Iris pigment epithelial cell (primary cell): ENCODE measurements around the gene GSG1L2.

ENCODE experiments used
- DNase-seq: peaks from one replicate; pipeline ENCODE4 v3.0.0-alpha.2; 2011; ENCODE audit warnings: low read depth

Gene GSG1L2

DNA sequence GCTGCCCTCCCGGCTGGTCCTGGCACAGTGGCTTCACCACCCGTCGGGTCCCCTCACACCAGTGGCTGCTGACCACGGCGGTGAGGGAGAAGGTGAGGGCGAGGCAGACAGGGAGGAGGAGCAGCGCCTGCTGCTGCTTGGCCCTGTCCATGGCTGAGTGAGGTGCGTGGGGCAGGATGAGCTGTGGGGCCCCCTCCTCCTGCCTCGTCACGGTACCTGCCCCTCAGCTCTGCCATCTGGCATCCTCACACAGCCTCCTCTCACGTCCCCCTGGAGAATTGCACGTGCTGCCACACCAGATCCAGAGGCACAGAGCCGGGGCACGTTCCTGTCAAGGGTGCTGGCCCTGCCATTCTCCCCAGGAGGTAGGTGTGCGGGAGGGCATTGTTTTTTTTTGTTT is at the start of gene GSG1L2:
Gene GSG1L2 (minus strand): TSS at position 159 of the 400 bp plus-strand sequence. CDS start 8 bp downstream, at position 151.
- no peak for DNase-seq

- DNase-seq: no peak
Measured at GRCh38 chr17:9868552-9868951, 46.7 kb upstream of the GSG1L2 start.

DNA sequence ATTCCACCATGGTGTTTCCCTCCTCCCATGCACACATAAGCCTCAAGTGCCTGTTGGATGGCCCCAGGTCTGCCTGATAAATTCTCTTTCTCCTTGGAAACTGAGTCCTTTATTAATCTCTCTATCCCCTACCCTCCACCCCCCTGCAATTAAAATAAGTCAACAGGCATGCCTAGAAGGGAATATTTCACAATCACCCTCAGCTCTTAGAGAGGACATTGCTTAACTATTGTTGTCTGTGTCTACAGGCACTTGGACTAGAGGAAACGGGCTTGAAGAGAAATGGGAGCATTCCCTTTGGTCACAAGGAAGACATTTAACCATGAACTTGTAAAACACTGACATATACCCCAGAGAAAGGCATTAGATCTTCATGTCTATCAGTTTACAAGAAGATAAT is 43.7 kb upstream of the GSG1L2 start:
- DNase-seq: peak; percentile 30

DNA sequence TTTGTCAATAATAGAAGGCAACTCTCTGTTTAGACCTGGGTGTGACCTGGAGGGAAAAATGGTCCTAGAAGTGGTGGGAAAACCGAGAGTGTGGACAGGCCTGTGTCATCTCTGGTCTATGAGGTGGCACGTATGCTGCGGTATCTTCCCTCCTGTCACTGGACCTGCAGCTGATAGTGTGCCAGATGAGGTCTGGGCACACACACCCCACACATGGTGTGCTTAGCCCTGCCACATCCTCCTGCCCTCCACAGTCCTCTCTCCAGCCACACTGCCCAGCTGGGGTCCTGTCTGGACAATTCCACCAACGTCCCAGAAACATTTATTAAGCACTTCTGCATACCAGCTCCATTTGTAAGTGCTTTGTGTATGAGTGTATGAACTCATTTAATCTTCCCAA is 41.1 kb upstream of the GSG1L2 start:
- DNase-seq: no peak

GRCh38 chr17:9862220-9862619 is 40.3 kb upstream of the GSG1L2 start:
- peak; percentile 6 for DNase-seq

DNA sequence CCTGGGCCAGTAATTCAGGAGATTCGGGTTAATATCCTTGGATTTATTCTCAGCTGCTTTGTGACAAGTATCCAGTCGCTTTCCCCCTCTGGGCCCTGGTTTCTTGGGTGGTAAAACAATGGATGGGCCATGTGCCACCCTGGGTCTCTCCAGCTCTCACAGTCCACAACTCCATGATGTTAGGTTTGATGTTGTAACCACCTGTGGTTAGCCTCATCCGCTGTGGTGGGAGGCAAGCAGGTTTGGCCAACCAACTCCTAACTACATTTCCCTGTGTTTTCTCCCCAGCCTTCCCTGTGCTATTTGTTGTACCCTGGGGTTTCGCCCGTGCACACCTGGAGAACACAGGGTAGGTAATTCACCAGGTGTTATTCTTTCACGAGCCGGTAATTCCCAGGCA is 39.0 kb upstream of the GSG1L2 start:
- DNase-seq: no peak

DNA sequence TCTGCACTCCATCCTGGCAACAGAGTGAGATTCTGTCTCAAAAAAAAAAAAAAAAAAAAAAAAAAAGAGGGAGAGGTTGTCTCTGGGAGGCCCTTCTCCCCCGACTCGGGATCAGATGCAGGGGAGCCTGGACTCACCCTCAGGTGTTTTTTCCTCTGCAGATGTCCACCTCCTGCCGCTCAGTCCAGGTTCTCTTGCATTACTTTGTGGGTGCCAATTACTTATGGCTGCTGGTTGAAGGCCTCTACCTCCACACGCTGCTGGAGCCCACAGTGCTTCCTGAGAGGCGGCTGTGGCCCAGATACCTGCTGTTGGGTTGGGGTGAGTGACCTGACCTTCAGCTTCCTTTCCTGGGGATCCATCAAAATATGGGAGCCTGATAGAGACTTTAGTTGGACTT is 37.9 kb upstream of the GSG1L2 start:
- DNase-seq: no peak

DNA sequence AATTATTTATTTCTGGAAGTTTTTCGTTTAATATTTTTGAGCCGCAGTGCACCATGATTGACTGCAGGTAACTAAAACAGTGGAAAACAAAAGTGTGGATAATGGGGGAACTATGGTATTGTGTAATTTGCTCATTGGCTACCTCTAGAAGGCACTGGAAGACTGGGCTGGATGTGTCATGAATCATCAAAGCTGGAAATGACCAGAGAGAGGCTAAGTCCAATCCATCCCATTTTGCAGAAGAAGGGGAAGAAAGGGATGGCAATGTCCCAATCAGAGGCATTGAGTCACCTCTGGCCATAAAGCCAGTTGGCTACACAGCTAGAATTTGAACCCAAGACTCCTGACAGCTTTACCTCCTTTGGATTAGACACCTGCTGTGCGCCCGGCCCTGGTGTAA is 33.2 kb upstream of the GSG1L2 start:
- no peak for DNase-seq

GRCh38 chr17:9854255-9854654 is 32.4 kb upstream of the GSG1L2 start:
- no peak for DNase-seq

GRCh38 chr17:9850151-9850550 is 28.3 kb upstream of the GSG1L2 start:
- no peak for DNase-seq

DNA sequence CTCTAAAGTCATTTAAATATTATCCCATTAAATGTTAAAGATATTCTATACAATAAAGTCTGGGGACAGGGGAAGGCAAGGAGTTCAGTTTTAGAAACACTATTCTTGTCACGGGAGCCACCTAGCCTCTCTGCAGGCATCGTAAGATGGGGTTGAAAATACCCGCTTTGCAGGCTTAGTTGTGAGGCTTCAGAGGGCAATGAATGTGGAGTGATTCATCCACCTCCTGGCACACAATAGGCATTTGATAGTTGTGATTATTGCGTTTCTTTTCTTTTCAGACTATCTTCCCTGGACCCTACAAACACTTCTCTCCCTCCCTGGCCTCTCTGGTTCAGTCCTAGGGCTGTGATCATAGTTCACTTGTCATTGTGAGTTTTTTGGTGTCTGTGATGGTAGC is 23.4 kb upstream of the GSG1L2 start:
- DNase-seq: no peak

GRCh38 chr17:9844153-9844552 is 22.3 kb upstream of the GSG1L2 start:
- DNase-seq: no peak

- peak; percentile 38 for DNase-seq
Measured at GRCh38 chr17:9843152-9844010, 21.5 kb upstream of the GSG1L2 start.

DNA sequence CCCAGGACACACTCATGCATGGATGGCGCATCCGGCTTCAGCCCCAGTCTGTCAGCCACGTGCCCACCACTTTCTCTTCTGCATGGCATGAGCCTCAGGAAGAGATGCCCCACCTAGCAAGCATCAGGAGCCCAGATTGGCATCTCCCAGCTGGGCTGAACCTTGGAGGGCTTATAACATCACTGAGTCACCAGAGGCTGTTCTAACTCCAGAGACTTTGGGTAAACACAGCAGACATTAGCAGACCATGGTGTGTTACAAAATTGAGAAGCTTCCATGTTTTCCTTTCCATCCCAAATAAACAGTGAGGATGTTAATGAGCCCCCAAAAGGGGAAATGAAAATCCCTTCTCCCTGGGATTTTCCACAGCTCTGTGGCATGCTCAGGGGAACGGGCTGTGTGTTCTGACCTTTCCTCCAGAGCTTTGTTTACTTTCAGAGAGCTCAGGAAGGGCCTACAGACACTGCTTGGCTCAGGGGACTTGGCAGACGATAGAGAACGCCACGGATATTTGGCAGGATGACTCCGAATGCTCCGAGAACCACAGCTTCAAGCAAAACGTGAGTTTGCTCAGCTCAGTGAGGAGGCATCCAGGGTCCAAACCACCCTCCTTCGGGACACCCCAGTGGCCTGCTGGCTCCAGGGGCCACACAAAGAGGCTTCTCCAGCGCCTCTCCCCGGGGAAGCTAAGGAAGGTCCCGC is 20.3 kb upstream of the GSG1L2 start:
- peak; percentile 85 for DNase-seq

DNA sequence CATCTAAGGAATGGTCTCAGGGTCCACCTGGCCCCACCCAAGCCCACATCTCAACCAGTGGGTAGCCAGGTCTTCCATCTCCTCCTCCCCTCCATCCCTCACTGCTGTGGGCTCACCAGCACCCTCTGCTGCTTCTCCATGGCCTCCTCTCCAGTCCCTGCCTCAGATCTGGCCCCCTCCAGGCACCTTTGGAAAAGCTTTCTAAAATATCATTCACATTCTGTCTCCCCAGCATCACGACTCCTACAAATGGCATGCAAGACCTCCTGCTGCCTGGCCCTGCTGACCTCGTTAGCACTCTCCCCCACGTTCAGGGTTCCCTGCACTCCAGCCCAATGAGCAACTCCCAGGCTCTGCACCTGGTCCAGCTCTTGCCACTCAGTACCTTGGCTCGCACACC is 17.6 kb upstream of the GSG1L2 start:
- peak; percentile 24 for DNase-seq

GRCh38 chr17:9837551-9838471 is 15.9 kb upstream of the GSG1L2 start:
- DNase-seq: peak; percentile 89

GRCh38 chr17:9833922-9834321 is 12.0 kb upstream of the GSG1L2 start:
- no peak for DNase-seq

DNA sequence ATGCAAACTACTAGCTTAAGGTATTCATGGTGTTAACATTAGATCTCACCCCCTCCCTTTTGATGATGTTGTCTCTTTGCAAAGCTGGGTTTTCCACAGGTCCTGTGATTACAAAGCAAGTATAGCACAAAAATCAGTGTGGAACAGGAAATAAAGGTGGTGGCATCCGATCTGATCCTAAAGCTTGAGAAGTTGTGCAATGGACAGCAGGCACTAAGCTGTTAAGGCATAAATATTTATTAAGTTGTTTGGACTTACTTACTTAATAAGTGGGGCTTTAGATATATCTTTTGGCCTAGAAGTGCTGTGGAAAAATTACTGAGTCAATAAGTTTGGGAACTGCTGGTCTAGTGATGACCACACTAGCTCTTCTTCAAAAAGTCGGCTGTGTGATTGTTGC is 8.8 kb upstream of the GSG1L2 start:
- DNase-seq: no peak

DNA sequence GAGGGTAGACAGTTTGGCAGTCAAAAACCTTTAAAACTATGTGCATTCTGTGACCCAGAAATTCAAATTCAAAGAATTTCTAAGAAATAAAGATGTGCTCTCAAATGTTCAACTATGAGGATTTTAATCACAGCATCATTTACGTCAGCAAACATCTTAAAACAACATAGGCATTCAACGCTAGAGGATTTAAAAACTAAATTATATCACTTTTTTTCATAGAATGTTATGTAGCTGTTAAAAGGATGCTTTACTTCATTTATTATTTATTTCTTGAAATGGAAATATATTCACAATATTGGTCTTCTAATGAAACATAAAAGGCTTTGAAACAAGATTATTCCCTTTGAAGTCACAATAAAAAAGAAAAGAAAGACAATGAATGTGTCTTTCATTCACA is 7.5 kb upstream of the GSG1L2 start:
- DNase-seq: no peak

DNA sequence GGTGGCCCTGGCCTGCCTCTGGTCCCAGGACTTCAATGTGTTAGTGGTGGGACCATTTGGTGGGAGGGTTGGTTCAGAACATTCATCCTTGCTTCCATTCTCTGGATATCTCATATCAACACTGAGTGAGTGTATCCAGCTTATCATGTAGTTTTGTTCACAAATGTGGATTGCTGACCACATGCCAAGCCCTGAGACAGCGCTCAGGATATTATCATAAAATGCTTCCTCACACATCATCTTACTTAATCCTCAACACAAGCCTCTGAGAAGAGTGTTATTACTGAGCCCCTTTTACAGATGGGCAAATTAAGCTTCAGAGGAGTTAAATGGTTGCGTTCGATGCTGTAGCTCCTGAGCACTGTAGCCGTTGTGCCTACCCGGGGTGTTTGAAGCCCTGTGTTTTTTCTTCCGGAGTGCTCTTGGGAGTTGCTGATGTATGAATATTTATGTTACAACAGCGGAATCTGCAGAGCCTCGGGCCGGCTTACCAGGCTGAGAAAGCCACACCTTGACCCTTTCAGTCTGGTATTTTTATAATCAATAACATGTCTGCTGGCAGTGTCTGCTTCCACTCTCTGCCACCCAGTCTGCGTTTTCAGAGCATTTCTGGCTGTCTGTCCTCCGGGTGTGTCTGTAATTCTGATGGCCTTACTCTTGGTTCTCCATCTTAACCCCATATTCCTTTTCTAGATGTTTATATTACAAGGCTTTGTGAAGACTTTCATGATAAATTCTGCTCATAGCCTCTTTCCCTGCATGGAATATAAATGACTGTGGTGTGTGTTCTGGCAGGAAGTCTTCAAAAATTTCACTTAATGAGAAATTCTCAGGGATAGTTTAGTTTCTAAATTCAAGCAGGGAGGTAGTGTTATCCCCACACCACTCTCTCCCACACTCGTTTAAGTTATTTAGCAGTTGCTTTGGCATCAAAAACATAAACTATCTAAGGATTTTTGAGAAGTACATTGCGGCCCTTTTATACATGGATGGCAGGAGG is 6.7 kb upstream of the GSG1L2 start:
- DNase-seq: peak; percentile 26

DNA sequence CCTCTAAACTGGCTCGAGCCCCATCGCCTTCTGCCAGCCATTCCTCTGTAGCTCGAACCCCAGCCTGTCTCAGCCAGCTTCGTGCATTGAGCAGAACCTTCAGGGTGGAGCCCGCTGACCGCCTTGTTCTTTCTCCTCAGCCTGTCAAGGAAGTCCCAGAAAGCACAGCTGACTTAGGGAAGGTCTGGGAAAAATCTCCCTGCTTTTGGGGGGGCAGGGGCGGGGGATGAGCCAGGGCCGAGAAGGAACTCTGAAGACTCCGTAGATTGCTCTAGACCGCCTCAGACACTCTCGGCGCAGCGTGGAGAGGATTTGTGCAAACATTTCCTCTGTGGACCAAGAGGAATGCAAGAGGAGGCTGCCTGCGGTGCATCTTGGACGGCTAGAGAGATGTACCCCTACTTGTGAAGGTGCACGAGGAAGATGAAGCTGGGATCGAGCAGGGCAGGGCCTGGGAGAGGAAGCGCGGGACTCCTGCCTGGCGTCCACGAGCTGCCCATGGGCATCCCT is 3.8 kb upstream of the GSG1L2 start, which contains the start of gene GLP2R:
Gene GLP2R (plus strand): TSS at position 284 of the 510 bp plus-strand sequence. CDS start 140 bp downstream, at position 424.
- DNase-seq: no peak
